H9 (cell line): ENCODE results near the gene CACNB4. TPM values are rescaled to one million over a fixed set of nuclear protein-coding genes. Genes with fewer than 3 reads are reported as not detected.
"Not testable (repeated sequence)": the region's sequence is repeated elsewhere in the genome, so short reads cannot be mapped to it uniquely, and the experiment has no call there.

Experiments used
- DNase-seq: peaks from one replicate; pipeline ENCODE4 v3.0.0-alpha.2; 2017
- H2AFZ ChIP-seq: one replicate; pipeline ENCODE4 v1.6.1; 2013; ENCODE audit warnings: mild to moderate bottlenecking, low read length, control low read depth, moderate library complexity
- H2AK5ac ChIP-seq: 2 replicates; pipeline ENCODE4 v1.6.1; 2013; ENCODE audit warnings: low read length, control low read depth, mixed read lengths; ENCODE audit not compliant: insufficient read length
- H2BK120ac ChIP-seq: one replicate; pipeline ENCODE4 v1.6.1; 2013; ENCODE audit warnings: low read depth, mild to moderate bottlenecking, low read length, control low read depth, inconsistent platforms; ENCODE audit not compliant: poor library complexity, severe bottlenecking
- H2BK12ac ChIP-seq: 2 replicates; pipeline ENCODE4 v1.6.1; 2013; ENCODE audit warnings: low read length, control low read depth, mixed read lengths, low read depth; ENCODE audit not compliant: insufficient read length
- H2BK15ac ChIP-seq: 2 replicates; pipeline ENCODE4 v1.6.1; 2013; ENCODE audit warnings: low read depth, low read length, control low read depth
- H2BK20ac ChIP-seq: one replicate; pipeline ENCODE4 v1.6.1; 2013; ENCODE audit warnings: low read depth, mild to moderate bottlenecking, low read length, control low read depth, inconsistent platforms; ENCODE audit not compliant: poor library complexity, severe bottlenecking
- H2BK5ac ChIP-seq: 2 replicates; pipeline ENCODE4 v1.6.1; 2013; ENCODE audit warnings: low read length, control low read depth, mixed read lengths; ENCODE audit not compliant: insufficient read length
- H3K14ac ChIP-seq: 2 replicates; pipeline ENCODE4 v1.6.1; 2013; ENCODE audit warnings: low read length, control low read depth; ENCODE audit not compliant: insufficient read depth
- H3K18ac ChIP-seq: 2 replicates; pipeline ENCODE4 v1.6.1; 2013; ENCODE audit warnings: low read depth, mild to moderate bottlenecking, mixed read lengths, low read length, control low read depth; ENCODE audit not compliant: insufficient read length
- H3K23ac ChIP-seq: 2 replicates; pipeline ENCODE4 v1.6.1; 2013; ENCODE audit warnings: low read length, control low read depth, mixed read lengths, low read depth; ENCODE audit not compliant: insufficient read length
- H3K23me2 ChIP-seq: 2 replicates; pipeline ENCODE4 v1.6.1; 2013; ENCODE audit warnings: low read depth, mild to moderate bottlenecking, mixed read lengths, low read length, control low read depth; ENCODE audit not compliant: insufficient read length, poor library complexity, severe bottlenecking
- H3K27ac ChIP-seq: 2 replicates; pipeline ENCODE4 v1.5.1; 2013; ENCODE audit warnings: low read length, control low read depth, mixed read lengths, low read depth; ENCODE audit not compliant: insufficient read length
- H3K27me3 ChIP-seq: 2 replicates; pipeline ENCODE4 v1.6.1; 2013; ENCODE audit warnings: low read length, control low read depth, inconsistent platforms; ENCODE audit not compliant: insufficient read depth
- H3K4ac ChIP-seq: 2 replicates; pipeline ENCODE4 v1.6.1; 2013; ENCODE audit warnings: low read depth, mild to moderate bottlenecking, control low read depth, inconsistent platforms, low read length, moderate library complexity
- H3K4me1 ChIP-seq: 2 replicates; pipeline ENCODE4 v1.6.1; 2013; ENCODE audit warnings: low read length, control low read depth, inconsistent platforms; ENCODE audit not compliant: insufficient read depth
- H3K4me2 ChIP-seq: 2 replicates; pipeline ENCODE4 v1.6.1; 2013; ENCODE audit warnings: low read length, control low read depth, mixed read lengths; ENCODE audit not compliant: insufficient read length, insufficient read depth
- H3K56ac ChIP-seq: 2 replicates; pipeline ENCODE4 v1.6.1; 2013; ENCODE audit warnings: low read depth, mild to moderate bottlenecking, mixed read lengths, low read length, control low read depth; ENCODE audit not compliant: insufficient read length
- H3K79me1 ChIP-seq: 2 replicates; pipeline ENCODE4 v1.6.1; 2013; ENCODE audit warnings: low read depth, mild to moderate bottlenecking, moderate library complexity, low read length, control low read depth, inconsistent platforms; ENCODE audit not compliant: insufficient read depth, poor library complexity, severe bottlenecking
- H3K79me2 ChIP-seq: 2 replicates; pipeline ENCODE4 v1.6.1; 2013; ENCODE audit warnings: low read length, control low read depth, inconsistent platforms; ENCODE audit not compliant: insufficient read depth
- H3K9ac ChIP-seq: 2 replicates; pipeline ENCODE4 v1.6.1; 2013; ENCODE audit warnings: low read length, control low read depth, mixed read lengths; ENCODE audit not compliant: insufficient read length; ENCODE audit errors: extremely low read depth
- H3K9me3 ChIP-seq: one replicate; pipeline ENCODE4 v1.6.1; 2013; ENCODE audit warnings: low read depth, low read length, inconsistent platforms; ENCODE audit not compliant: control insufficient read depth
- H3T11ph ChIP-seq: one replicate; pipeline ENCODE4 v1.6.1; 2013; ENCODE audit warnings: mild to moderate bottlenecking, low read length, control low read depth, inconsistent platforms
- H4K20me1 ChIP-seq: one replicate; pipeline ENCODE4 v1.6.1; 2013; ENCODE audit not compliant: control insufficient read depth, insufficient read length, insufficient read depth
- H4K5ac ChIP-seq: 2 replicates; pipeline ENCODE4 v1.6.1; 2013; ENCODE audit warnings: low read depth, mild to moderate bottlenecking, mixed read lengths, low read length, control low read depth; ENCODE audit not compliant: insufficient read length
- H4K8ac ChIP-seq: replicated peaks from 2 replicates; pipeline ENCODE4 v1.6.1; 2013; ENCODE audit warnings: low read length, control low read depth, mixed read lengths, low read depth; ENCODE audit not compliant: insufficient read length
- H4K91ac ChIP-seq: 2 replicates; pipeline ENCODE4 v1.6.1; 2013; ENCODE audit warnings: low read depth, mild to moderate bottlenecking, moderate library complexity, mixed read lengths, low read length, control low read depth; ENCODE audit not compliant: insufficient read length
- H3K27ac Mint-ChIP-seq, 3 experiments: 2 replicates in 2 of 3; 3 replicates in 1 of 3; pipeline ENCODE4 v1.8.0; 2020 to 2021; ENCODE audit warnings: mixed read lengths in 3 of 3, mild to moderate bottlenecking in 1 of 3, moderate library complexity in 1 of 3
- H3K27me3 Mint-ChIP-seq: 2 replicates; pipeline ENCODE4 v1.8.0; 2021; ENCODE audit warnings: low read depth, mild to moderate bottlenecking, moderate library complexity, mixed read lengths
- H3K36me3 Mint-ChIP-seq, 3 experiments: 2 replicates in 2 of 3; 3 replicates in 1 of 3; pipeline ENCODE4 v1.8.0; 2020 to 2021; ENCODE audit warnings: low read depth in 3 of 3, mixed read lengths in 3 of 3; ENCODE audit not compliant: insufficient read depth in 1 of 3
- H3K4me1 Mint-ChIP-seq, 2 experiments: 2 replicates each; pipeline ENCODE4 v1.8.0; 2020; ENCODE audit warnings: mixed read lengths in 2 of 2
- H3K4me3 Mint-ChIP-seq, 2 experiments: 2 replicates in 1 of 2; 3 replicates in 1 of 2; pipeline ENCODE4 v1.8.0; 2020 to 2021; ENCODE audit warnings: mild to moderate bottlenecking in 2 of 2, mixed read lengths in 2 of 2, moderate library complexity in 1 of 2
- H3K9me3 Mint-ChIP-seq, 2 experiments: 2 replicates in 1 of 2; 3 replicates in 1 of 2; pipeline ENCODE4 v1.8.0; 2020; ENCODE audit warnings: mild to moderate bottlenecking in 2 of 2, mixed read lengths in 2 of 2, moderate library complexity in 1 of 2
- CTCF ChIP-seq: fragments of 200-600 bp; sonication (generic); conservative IDR thresholded peaks from 3 replicates; pipeline ENCODE4 v1.8.0; 2021; ENCODE audit warnings: antibody characterized with exemption, mild to moderate bottlenecking
- WGBS: extraction: QIAGEN DNeasy Blood & Tissue Kit; methylation state at CpG from one replicate; pipeline ENCODE4 v1.1.7; 2013; ENCODE audit warnings: missing lambda C conversion rate, low lambda C conversion rate, mixed read lengths; ENCODE audit not compliant: insufficient read length; ENCODE audit errors: extremely low coverage; 5-methylcytosine and 5-hydroxymethylcytosine counted together
- total RNA-seq: library from RNA; stranded (reverse); gene quantifications from 2 replicates; pipeline ENCODE4 v1.2.1, GENCODE V29; 2021

CACNB4 gene
- total RNA-seq, 1 experiment from 2014 or later: 1.4 TPM

GRCh38 chr2:152031747-152032306, 67.0 kb downstream of the CACNB4 start:
- Histone ChIP-seq H3K27me3 (no peaks in the 10 kb centered on the region; the same call in 1 of the 2 replicates), H3K27ac (no peak overlapping the region), H3K56ac (no peak overlapping the region), H3K18ac (no peak overlapping the region), H2BK20ac (no peak overlapping the region), H2AFZ (no peak overlapping the region), H3K4me2 (no peak overlapping the region), H3K23me2 (no peaks in the 10 kb centered on the region), H3K9ac (no peak overlapping the region), H3K9me3 (no peaks in the 10 kb centered on the region), H2AK5ac (no peak overlapping the region), H3K4ac (no peak overlapping the region), H4K5ac (no peak overlapping the region), H3K14ac (no peak overlapping the region), H2BK5ac (no peak overlapping the region), H4K91ac (no peak overlapping the region), H3K79me1 (no peaks in the 10 kb centered on the region), H3T11ph (no peak overlapping the region), H4K20me1 (no peaks in the 10 kb centered on the region), H3K4me1 (peaks cover 3% of the 10 kb centered on the region), H2BK12ac (no peak overlapping the region), H2BK120ac (no peak overlapping the region), H3K23ac (no peak overlapping the region), H2BK15ac (no peak overlapping the region), H3K79me2 (no peaks in the 10 kb centered on the region), H4K8ac (no peak overlapping the region)
- peaks cover 0 to 2% of the 10 kb centered on the region in 2 experiments; a peak in 1 of 5 replicates for H3K9me3 Mint-ChIP-seq
- DNase-seq: no peak
- no peak overlapping the region for H3K27ac Mint-ChIP-seq
- peaks cover 56% of the 10 kb centered on the region for H3K27me3 Mint-ChIP-seq
- TF ChIP-seq CTCF: no peak
- H3K4me3 Mint-ChIP-seq: no peak overlapping the region
- no peaks in the 10 kb centered on the region for H3K36me3 Mint-ChIP-seq
- H3K4me1 Mint-ChIP-seq: peaks cover 22 to 23% of the 10 kb centered on the region in 2 experiments
- no CpG with 5 or more reads among the region's 7 CpGs for WGBS

GRCh38 chr2:152030596-152031328, 68.1 kb downstream of the CACNB4 start:
- not testable (repeated sequence) for H2AFZ ChIP-seq, H3K27me3 ChIP-seq, H4K8ac ChIP-seq, DNase-seq, H2BK15ac ChIP-seq, H3K23ac ChIP-seq, H3K9me3 Mint-ChIP-seq, H3K56ac ChIP-seq, H3K27ac ChIP-seq, H3K4me1 ChIP-seq, H3K4me2 ChIP-seq, H3T11ph ChIP-seq, H3K79me1 ChIP-seq, H3K18ac ChIP-seq, H3K14ac ChIP-seq, H3K23me2 ChIP-seq, H2BK20ac ChIP-seq, H3K9me3 ChIP-seq, H3K36me3 Mint-ChIP-seq, H3K27ac Mint-ChIP-seq, H3K4me3 Mint-ChIP-seq, H3K9ac ChIP-seq, H4K91ac ChIP-seq, H2BK5ac ChIP-seq, H2BK12ac ChIP-seq, H3K79me2 ChIP-seq, H2BK120ac ChIP-seq, H4K20me1 ChIP-seq, H2AK5ac ChIP-seq, H3K4ac ChIP-seq, H4K5ac ChIP-seq
- Mint-ChIP-seq H3K27me3 (peaks cover 46% of the 10 kb centered on the region), H3K4me1 (peaks cover 23 to 24% of the 10 kb centered on the region in 2 experiments)
- no CpG with 5 or more reads among the region's 4 CpGs for WGBS
